Neural cell (in vitro differentiated cells): ENCODE results near the gene BCKDK. TPM values are rescaled to one million over a fixed set of nuclear protein-coding genes. Genes with fewer than 3 reads are reported as not detected.

ENCODE experiments used
- H2AFZ ChIP-seq: fragments of 200-600, 300-800 bp; sonication (generic), shearing (Covaris generic); 2 replicates; pipeline ENCODE4 v1.6.0; 2014; ENCODE audit warnings: low read depth, mild to moderate bottlenecking, antibody characterized with exemption, low read length, moderate library complexity
- H3F3A ChIP-seq: fragments of 200-600 bp; shearing (Covaris generic); 2 replicates; pipeline ENCODE4 v1.6.1; 2016; ENCODE audit warnings: mild to moderate bottlenecking, moderate library complexity, mixed read lengths, antibody characterized with exemption, low read length; ENCODE audit not compliant: insufficient read depth, poor library complexity, severe bottlenecking
- H3K27ac ChIP-seq: fragments of 200-600, 300-800 bp; sonication (generic), shearing (Covaris generic); 2 replicates; pipeline ENCODE4 v1.5.1; 2014; ENCODE audit warnings: mild to moderate bottlenecking, low read length, moderate library complexity
- H3K27me3 ChIP-seq: fragments of 300-800, 200-600 bp; sonication (generic), shearing (Covaris generic); 2 replicates; pipeline ENCODE4 v1.6.0; 2014; ENCODE audit warnings: mild to moderate bottlenecking, low read depth, low read length, moderate library complexity; ENCODE audit not compliant: insufficient read depth
- H3K36me3 ChIP-seq: fragments of 300-800, 200-600 bp; sonication (generic), shearing (Covaris generic); 2 replicates; pipeline ENCODE4 v1.5.1; 2014; ENCODE audit warnings: mild to moderate bottlenecking, antibody characterized with exemption, low read length, moderate library complexity; ENCODE audit not compliant: insufficient read depth
- H3K4me2 ChIP-seq: fragments of 300-800, 200-600 bp; sonication (generic), shearing (Covaris generic); 2 replicates; pipeline ENCODE4 v1.6.0; 2014; ENCODE audit warnings: mild to moderate bottlenecking, low read length
- H3K4me3 ChIP-seq: fragments of 300-800, 200-600 bp; sonication (generic), shearing (Covaris generic); 2 replicates; pipeline ENCODE4 v1.5.1; 2014; ENCODE audit warnings: mild to moderate bottlenecking, low read length, moderate library complexity
- H3K79me2 ChIP-seq: fragments of 200-600 bp; shearing (Covaris generic); replicated peaks from 2 replicates; pipeline ENCODE4 v1.6.0; 2014; ENCODE audit warnings: mild to moderate bottlenecking, low read length, moderate library complexity; ENCODE audit not compliant: insufficient read depth
- H3K9ac ChIP-seq: fragments of 300-800, 200-600 bp; sonication (generic), shearing (Covaris generic); 2 replicates; pipeline ENCODE4 v1.6.1; 2016; ENCODE audit warnings: mild to moderate bottlenecking, low read length, mixed read lengths
- H3K9me2 ChIP-seq: fragments of 200-600 bp; shearing (Covaris generic); 2 replicates; pipeline ENCODE4 v1.6.1; 2016; ENCODE audit warnings: mild to moderate bottlenecking, low read length, mixed read lengths; ENCODE audit not compliant: insufficient read depth
- H3K9me3 ChIP-seq: fragments of 200-600, 300-800 bp; sonication (generic), shearing (Covaris generic); 2 replicates; pipeline ENCODE4 v1.6.1; 2016; ENCODE audit warnings: mild to moderate bottlenecking, mixed run types, low read length, moderate library complexity, mixed read lengths
- H4K20me1 ChIP-seq: fragments of 200-600 bp; shearing (Covaris generic); 2 replicates; pipeline ENCODE4 v1.6.1; 2016; ENCODE audit warnings: mild to moderate bottlenecking, mixed run types; ENCODE audit not compliant: insufficient read depth
- EP300 ChIP-seq: fragments of 450-650 bp; conservative IDR thresholded peaks from 2 replicates; pipeline ENCODE4 v1.6.1; 2014; ENCODE audit warnings: antibody characterized with exemption, mild to moderate bottlenecking, moderate library complexity; ENCODE audit not compliant: poor library complexity, severe bottlenecking
- EZH2 ChIP-seq: fragments of 200-600, 300-800 bp; shearing (Covaris generic), sonication (generic); IDR thresholded peaks from 2 replicates; pipeline ENCODE4 v1.6.1; 2014; ENCODE audit warnings: antibody characterized with exemption, low read length, borderline replicate concordance, mild to moderate bottlenecking; ENCODE audit not compliant: insufficient read depth, poor library complexity, severe bottlenecking
- POLR2AphosphoS5 ChIP-seq: IDR thresholded peaks from 2 replicates; pipeline ENCODE4 v1.6.1; 2012
- RAD21 ChIP-seq: fragments of 450-650 bp; conservative IDR thresholded peaks from 2 replicates; pipeline ENCODE4 v1.6.1; 2014; ENCODE audit warnings: antibody characterized with exemption, mild to moderate bottlenecking, moderate library complexity
- REST ChIP-seq: IDR thresholded peaks from 2 replicates; pipeline ENCODE4 v1.6.1; 2012; ENCODE audit warnings: borderline replicate concordance
- SMC3 ChIP-seq: fragments of 450-650 bp; conservative IDR thresholded peaks from 2 replicates; pipeline ENCODE4 v1.6.1; 2014; ENCODE audit warnings: antibody characterized with exemption, mild to moderate bottlenecking, moderate library complexity; ENCODE audit not compliant: poor library complexity
- TAF1 ChIP-seq: IDR thresholded peaks from 2 replicates; pipeline ENCODE4 v1.6.1; 2012; ENCODE audit warnings: low read depth
- polyA plus RNA-seq: library from polyadenylated mRNA; depleted of rRNA; stranded (reverse); fragments of >200 nt; gene quantifications from 2 replicates; pipeline ENCODE4 v1.2.3, GENCODE V29; 2014
- TF ChIP-seq, protein P1 (sequence below): fragments of 450-650 bp; IDR thresholded peaks from 2 replicates; pipeline ENCODE4 v1.5.1; 2014; ENCODE audit warnings: antibody characterized with exemption, mild to moderate bottlenecking, moderate library complexity; ENCODE audit not compliant: poor library complexity, severe bottlenecking

Gene BCKDK
- polyA plus RNA-seq, 1 donor from 2014 or later: 26.8 TPM

DNA sequence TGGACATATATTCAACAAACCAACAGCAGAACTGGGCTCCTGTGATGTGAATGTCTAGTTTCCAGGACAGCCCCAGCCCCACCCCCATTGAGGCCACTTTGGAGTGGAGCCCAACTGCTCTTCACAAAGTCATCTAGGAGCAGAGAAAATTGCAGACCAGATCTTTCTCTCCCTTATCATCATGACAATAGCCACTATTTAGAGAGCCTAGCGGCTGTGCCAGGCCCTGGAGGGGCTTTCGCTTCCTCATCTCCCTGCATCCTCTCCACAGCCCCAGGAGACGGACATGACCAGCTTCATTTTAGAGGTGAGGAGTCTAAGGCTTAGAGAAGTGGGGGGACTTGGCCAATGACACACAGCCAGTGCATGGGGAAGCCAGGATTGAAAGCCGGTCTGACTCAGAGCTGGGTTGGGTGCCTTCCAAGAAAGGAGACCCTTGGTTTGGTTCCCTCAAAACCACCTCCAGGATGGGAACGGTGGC lies 25.9 kb downstream of the BCKDK start:
- Histone ChIP-seq H3K4me2 (no peak overlapping the region), H3K36me3 (no peaks in the 10 kb centered on the region), H3F3A (no peaks in the 10 kb centered on the region), H4K20me1 (no peaks in the 10 kb centered on the region), H2AFZ (no peak overlapping the region), H3K9me2 (no peaks in the 10 kb centered on the region), H3K9me3 (no peaks in the 10 kb centered on the region), H3K4me3 (no peak overlapping the region), H3K27me3 (no peaks in the 10 kb centered on the region), H3K9ac (no peak overlapping the region), H3K27ac (no peak overlapping the region), H3K79me2 (no peaks in the 10 kb centered on the region)
- TF ChIP-seq EZH2 (no peak), TAF1 (no peak), EP300 (no peak), REST (no peak), SMC3 (no peak), POLR2AphosphoS5 (no peak)

GRCh38 chr16:31134625-31135534 lies 26.7 kb downstream of the BCKDK start:
- no peaks in the 10 kb centered on the region for H3K27me3 ChIP-seq
- TF ChIP-seq POLR2AphosphoS5 (no peak), SMC3 (no peak), EZH2 (no peak), TAF1 (no peak), RAD21 (no peak), EP300 (no peak), REST (no peak)
- TF ChIP-seq, protein P1, sequence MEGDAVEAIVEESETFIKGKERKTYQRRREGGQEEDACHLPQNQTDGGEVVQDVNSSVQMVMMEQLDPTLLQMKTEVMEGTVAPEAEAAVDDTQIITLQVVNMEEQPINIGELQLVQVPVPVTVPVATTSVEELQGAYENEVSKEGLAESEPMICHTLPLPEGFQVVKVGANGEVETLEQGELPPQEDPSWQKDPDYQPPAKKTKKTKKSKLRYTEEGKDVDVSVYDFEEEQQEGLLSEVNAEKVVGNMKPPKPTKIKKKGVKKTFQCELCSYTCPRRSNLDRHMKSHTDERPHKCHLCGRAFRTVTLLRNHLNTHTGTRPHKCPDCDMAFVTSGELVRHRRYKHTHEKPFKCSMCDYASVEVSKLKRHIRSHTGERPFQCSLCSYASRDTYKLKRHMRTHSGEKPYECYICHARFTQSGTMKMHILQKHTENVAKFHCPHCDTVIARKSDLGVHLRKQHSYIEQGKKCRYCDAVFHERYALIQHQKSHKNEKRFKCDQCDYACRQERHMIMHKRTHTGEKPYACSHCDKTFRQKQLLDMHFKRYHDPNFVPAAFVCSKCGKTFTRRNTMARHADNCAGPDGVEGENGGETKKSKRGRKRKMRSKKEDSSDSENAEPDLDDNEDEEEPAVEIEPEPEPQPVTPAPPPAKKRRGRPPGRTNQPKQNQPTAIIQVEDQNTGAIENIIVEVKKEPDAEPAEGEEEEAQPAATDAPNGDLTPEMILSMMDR: no peak
- H3K4me3 ChIP-seq: no peak overlapping the region
- no peak overlapping the region for H2AFZ ChIP-seq
- no peak overlapping the region for H3K4me2 ChIP-seq
- no peaks in the 10 kb centered on the region for H3K9me2 ChIP-seq
- H3K79me2 ChIP-seq: no peaks in the 10 kb centered on the region
- no peaks in the 10 kb centered on the region for H4K20me1 ChIP-seq
- no peaks in the 10 kb centered on the region for H3K36me3 ChIP-seq
- no peaks in the 10 kb centered on the region for H3F3A ChIP-seq
- no peak overlapping the region for H3K27ac ChIP-seq
- H3K9me3 ChIP-seq: no peaks in the 10 kb centered on the region
- no peak overlapping the region for H3K9ac ChIP-seq
